GM23338 (cell line): Measurements from ENCODE around the gene SLC9A8. TPM values are rescaled to one million over a fixed set of nuclear protein-coding genes. Genes with fewer than 3 reads are reported as not detected.

Experiments used
- ATAC-seq: fragments of 200-7000 bp; cut with Tn5 transposase; 3 replicates; pipeline ENCODE4 v1.9.1; 2020
- DNase-seq: peaks from one replicate; pipeline ENCODE4 v3.0.0-alpha.2; 2015; ENCODE audit warnings: low spot score
- H2AFZ ChIP-seq: fragments of 200-600 bp; sonication (generic); 2 replicates; pipeline ENCODE4 v1.8.0; 2016; ENCODE audit warnings: antibody characterized with exemption, mild to moderate bottlenecking, moderate library complexity
- H3F3A ChIP-seq: fragments of 200-600 bp; sonication (generic); replicated peaks from 2 replicates; pipeline ENCODE4 v1.8.0; 2017; ENCODE audit warnings: antibody characterized with exemption, mixed run types, low read depth
- H3K27ac ChIP-seq: fragments of 200-600 bp; sonication (generic); 2 replicates; pipeline ENCODE4 v1.6.1; 2016; ENCODE audit warnings: low read depth
- H3K27me3 ChIP-seq: fragments of 200-600 bp; sonication (generic); 2 replicates; pipeline ENCODE4 v1.8.0; 2016; ENCODE audit warnings: mild to moderate bottlenecking, mixed run types, moderate library complexity; ENCODE audit not compliant: insufficient read depth
- H3K36me3 ChIP-seq: fragments of 200-600 bp; sonication (generic); 2 replicates; pipeline ENCODE4 v1.8.0; 2016; ENCODE audit warnings: mild to moderate bottlenecking; ENCODE audit not compliant: insufficient read depth
- H3K4me1 ChIP-seq: fragments of 200-600 bp; sonication (generic); 2 replicates; pipeline ENCODE4 v1.8.0; 2016; ENCODE audit warnings: mild to moderate bottlenecking, moderate library complexity; ENCODE audit not compliant: insufficient read depth
- H3K4me2 ChIP-seq: fragments of 200-600 bp; sonication (generic); 2 replicates; pipeline ENCODE4 v1.7.1; 2017; ENCODE audit warnings: mixed run types
- H3K4me3 ChIP-seq: fragments of 200-600 bp; sonication (generic); 2 replicates; pipeline ENCODE4 v1.6.1; 2016; ENCODE audit warnings: mixed run types
- H3K79me2 ChIP-seq: fragments of 200-600 bp; sonication (generic); replicated peaks from 2 replicates; pipeline ENCODE4 v1.8.0; 2017; ENCODE audit warnings: mild to moderate bottlenecking; ENCODE audit not compliant: insufficient read depth
- H3K9me2 ChIP-seq: fragments of 200-600 bp; sonication (generic); 2 replicates; pipeline ENCODE4 v1.8.0; 2017; ENCODE audit not compliant: insufficient read depth
- H4K20me1 ChIP-seq: fragments of 200-600 bp; sonication (generic); replicated peaks from 2 replicates; pipeline ENCODE4 v1.8.0; 2017; ENCODE audit warnings: mild to moderate bottlenecking; ENCODE audit not compliant: insufficient read depth
- H3K27ac Mint-ChIP-seq: 2 replicates; pipeline ENCODE4 v1.8.0; 2020; ENCODE audit warnings: inconsistent platforms, mild to moderate bottlenecking, moderate library complexity, mixed read lengths
- H3K27me3 Mint-ChIP-seq: 3 replicates; pipeline ENCODE4 v1.8.0; 2022; ENCODE audit warnings: low read depth, mild to moderate bottlenecking, moderate library complexity, mixed read lengths, inconsistent platforms; ENCODE audit not compliant: insufficient read depth, poor library complexity
- H3K36me3 Mint-ChIP-seq: 3 replicates; pipeline ENCODE4 v1.8.0; 2021; ENCODE audit warnings: low read depth, mild to moderate bottlenecking, inconsistent platforms, moderate library complexity, mixed read lengths
- H3K4me1 Mint-ChIP-seq: 3 replicates; pipeline ENCODE4 v1.8.0; 2020; ENCODE audit warnings: mild to moderate bottlenecking, inconsistent platforms, mixed read lengths
- H3K4me3 Mint-ChIP-seq: 3 replicates; pipeline ENCODE4 v1.8.0; 2021; ENCODE audit warnings: moderate library complexity, mild to moderate bottlenecking, inconsistent platforms, mixed read lengths
- H3K9me3 Mint-ChIP-seq: 3 replicates; pipeline ENCODE4 v1.8.0; 2020; ENCODE audit warnings: moderate library complexity, mild to moderate bottlenecking, inconsistent platforms, mixed read lengths
- CTCF ChIP-seq, 2 experiments: fragments of 200-600 bp in 1 of 2; sonication (generic) in 1 of 2; conservative IDR thresholded peaks; 2 replicates each; pipeline versions ENCODE4 v1.5.1 to v1.6.1; 2016 to 2017; ENCODE audit warnings: antibody characterized with exemption in 2 of 2, low read depth in 2 of 2, mild to moderate bottlenecking in 2 of 2, moderate library complexity in 1 of 2
- ETS1 ChIP-seq: IDR thresholded peaks from 2 replicates; pipeline ENCODE4 v1.6.1; 2016; ENCODE audit warnings: antibody characterized with exemption
- NANOG ChIP-seq: IDR thresholded peaks from 2 replicates; pipeline ENCODE4 v1.6.1; 2016; ENCODE audit warnings: antibody characterized with exemption, borderline replicate concordance
- POLR2AphosphoS5 ChIP-seq: IDR thresholded peaks from 2 replicates; pipeline ENCODE4 v1.6.1; 2016; ENCODE audit warnings: antibody characterized with exemption, low read depth
- REST ChIP-seq: IDR thresholded peaks from one replicate; pipeline ENCODE4 v1.6.1; 2018; ENCODE audit warnings: antibody characterized with exemption; ENCODE audit not compliant: unreplicated experiment
- STAT1 ChIP-seq: IDR thresholded peaks from one replicate; pipeline ENCODE4 v1.6.1; 2016; ENCODE audit warnings: antibody characterized with exemption; ENCODE audit not compliant: unreplicated experiment
- ZNF114 ChIP-seq: fragments of 250-450 bp; sonication (Bioruptor Pico); IDR thresholded peaks from 2 replicates; pipeline ENCODE4 v1.5.0; 2020; ENCODE audit warnings: mild to moderate bottlenecking, moderate library complexity
- polyA plus RNA-seq: library from polyadenylated mRNA; unstranded; fragments of >200 nt; fragmentation: Nextera tagmentation; extraction: Ambion mirVana; gene quantifications from 2 replicates; pipeline ENCODE4 v1.2.1, GENCODE V29; 2016
- total RNA-seq: library from RNA; depleted of rRNA; stranded (reverse); fragments of >200 nt; shearing (Covaris generic); gene quantifications from 2 replicates; pipeline ENCODE4 v1.2.3, GENCODE V29; 2014

SLC9A8 gene
- total and polyA plus RNA-seq, 2 experiments from 2014 or later = 2.6 to 6.4 TPM

- Mint-ChIP-seq H3K4me1 (peaks cover 3% of the 10 kb centered on the region; the same call in 1 of the 3 replicates), H3K27ac (no peak overlapping the region), H3K4me3 (no peak overlapping the region), H3K9me3 (no peaks in the 10 kb centered on the region), H3K36me3 (peaks cover 19% of the 10 kb centered on the region), H3K27me3 (peaks cover 8% of the 10 kb centered on the region)
- no peak for TF ChIP-seq NANOG
- TF ChIP-seq REST = no peak
- no peak for TF ChIP-seq POLR2AphosphoS5
- TF ChIP-seq CTCF (conservative IDR thresholded peaks at IDR 0.05; ENCODE audit: low read depth in 2 of 2) = peak in 1 of 2 experiments; percentile 57; a peak in 2 of 4 replicates
- TF ChIP-seq STAT1 = no peak
- no peak for TF ChIP-seq ZNF114 (CRISPR knock-in tag)
- TF ChIP-seq ETS1 = no peak
- H2AFZ ChIP-seq = no peak overlapping the region
- no peaks in the 10 kb centered on the region for H3K4me1 ChIP-seq
- ATAC-seq = peak; percentile 75
- no peak overlapping the region for H3K4me2 ChIP-seq
- H3K36me3 ChIP-seq = peaks cover 12% of the 10 kb centered on the region
- H3K79me2 ChIP-seq = no peaks in the 10 kb centered on the region
- no peak overlapping the region for H3K27ac ChIP-seq
- peaks cover 2% of the 10 kb centered on the region; the same call in 1 of the 2 replicates for H4K20me1 ChIP-seq
- DNase-seq = no peak
- H3K27me3 ChIP-seq = no peaks in the 10 kb centered on the region
- H3F3A ChIP-seq = no peaks in the 10 kb centered on the region
- H3K9me2 ChIP-seq = no peaks in the 10 kb centered on the region
- no peak overlapping the region for H3K4me3 ChIP-seq
These were observed 12.9 kb downstream of the SLC9A8 start for GRCh38 chr20:49825521-49826033.

GRCh38 chr20:49831022-49831769 is 18.6 kb downstream of the SLC9A8 start:
- Histone ChIP-seq H3K79me2 (no peaks in the 10 kb centered on the region), H3K9me2 (no peaks in the 10 kb centered on the region), H3K27me3 (no peaks in the 10 kb centered on the region), H2AFZ (no peak overlapping the region), H3F3A (0 out of 2 replicates have a peak, but pooled peaks cover 4% of the 10 kb centered on the region), H3K4me2 (no peak overlapping the region), H3K4me1 (peaks cover 7% of the 10 kb centered on the region), H4K20me1 (no peaks in the 10 kb centered on the region), H3K36me3 (no peaks in the 10 kb centered on the region), H3K4me3 (no peak overlapping the region), H3K27ac (no peak overlapping the region)
- ATAC-seq = no peak
- Mint-ChIP-seq H3K4me3 (no peak overlapping the region), H3K9me3 (no peaks in the 10 kb centered on the region), H3K27ac (no peak overlapping the region; the same call in 1 of the 2 replicates), H3K36me3 (peaks cover 12% of the 10 kb centered on the region), H3K4me1 (peaks cover 13% of the 10 kb centered on the region), H3K27me3 (peaks cover 9% of the 10 kb centered on the region)
- DNase-seq = no peak
- TF ChIP-seq ETS1 (no peak), CTCF (conservative IDR thresholded peaks at IDR 0.05; ENCODE audit: low read depth in 2 of 2) (no peak), POLR2AphosphoS5 (no peak), REST (no peak), NANOG (no peak)
